Vagina (tissue), 2 donors: ENCODE measurements around the gene MRGPRX4.
"Not testable (repeated sequence)": the region's sequence is repeated elsewhere in the genome, so short reads cannot be mapped to it uniquely, and the experiment has no call there.

ENCODE experiments used
- CTCF ChIP-seq, 3 experiments: fragments of 450-650 bp in 2 of 3; fragments of 200-600 bp in 1 of 3; sonication (generic) in 1 of 3; IDR thresholded peaks; one replicate each; pipeline ENCODE4 v1.5.1; 2017 to 2019; ENCODE audit warnings: antibody characterized with exemption in 3 of 3, mild to moderate bottlenecking in 2 of 3, moderate library complexity in 2 of 3
- POLR2A ChIP-seq, 2 donors: fragments of 450-650 bp; IDR thresholded peaks; one replicate each; pipeline ENCODE4 v1.6.1; 2017; ENCODE audit warnings: antibody characterized with exemption in 2 of 2, mild to moderate bottlenecking in 2 of 2, moderate library complexity in 2 of 2

- not testable (repeated sequence) for TF ChIP-seq CTCF, POLR2A (IDR thresholded peaks at IDR 0.05)
Observed at GRCh38 chr11:18131115-18131514, 41.5 kb upstream of the MRGPRX4 start.
